Activated CD4-positive, alpha-beta T cell treated with anti-CD3 and anti-CD28 coated beads for 1 hour (primary cell): ENCODE measurements around the gene CD47.

Experiments
- DNase-seq: peaks from one replicate; pipeline ENCODE4 v3.0.0-alpha.2; 2020

CD47 gene

DNA sequence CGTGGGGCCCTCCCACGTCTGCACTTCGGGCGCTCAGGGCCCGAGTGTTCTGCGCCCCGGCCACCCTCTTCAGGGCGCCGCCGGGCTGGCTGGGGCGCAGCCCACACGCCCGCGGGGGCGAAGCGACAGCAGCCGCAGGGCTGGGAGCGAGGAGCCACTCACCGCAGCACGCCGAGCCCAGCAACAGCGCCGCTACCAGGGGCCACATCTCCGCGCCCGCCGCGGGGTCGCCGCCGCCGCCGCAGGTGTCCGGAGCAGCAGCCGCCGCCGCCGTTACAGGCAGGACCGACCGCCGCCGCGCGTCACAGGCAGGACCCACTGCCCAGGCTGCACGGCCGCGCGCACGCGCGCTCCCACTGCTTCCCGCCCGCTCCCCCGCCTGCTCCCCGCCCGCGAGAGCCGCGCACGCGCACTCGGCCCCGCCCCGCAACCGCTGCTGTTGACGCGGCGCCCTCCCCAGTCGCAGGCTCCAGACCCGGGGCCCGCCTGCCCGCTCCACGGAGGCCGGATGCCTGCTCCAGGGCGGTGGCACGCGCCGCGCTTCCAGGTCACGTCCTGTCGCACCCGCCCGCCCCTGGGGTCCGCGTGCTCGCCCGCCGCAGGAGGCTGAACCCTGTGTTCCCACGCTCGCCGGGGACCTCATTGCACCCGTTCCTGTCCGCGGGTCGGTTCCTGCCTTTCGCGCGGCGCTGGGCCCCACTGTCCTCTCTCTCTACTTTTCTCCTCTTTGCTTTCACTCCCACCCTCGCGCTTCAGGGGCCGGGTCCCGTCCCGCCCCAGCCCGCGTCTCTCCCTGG, at the start of gene CD47:
Gene CD47 (minus strand): TSS at position 331 of the 797 bp plus-strand sequence. CDS start 123 bp downstream, at position 208.
- DNase-seq, result peak; percentile 93

DNA sequence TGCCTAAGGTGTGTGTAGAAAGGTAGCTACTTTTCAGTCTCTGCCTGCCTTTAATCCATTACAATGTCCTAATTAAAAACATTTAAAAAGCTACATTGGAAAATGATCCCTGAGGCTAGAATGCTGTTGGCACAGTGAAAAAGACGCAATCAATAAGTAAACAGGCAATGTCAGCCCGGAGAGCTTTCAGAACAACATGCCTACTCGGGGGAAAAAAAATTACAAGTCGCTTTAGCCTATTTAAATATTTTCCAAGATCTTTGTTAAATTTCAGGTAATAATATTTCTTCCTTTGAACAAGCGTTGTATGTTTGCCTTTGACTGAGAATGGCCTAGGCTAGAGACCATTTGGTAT, 46.6 kb upstream of the CD47 start:
- no peak for DNase-seq

DNA sequence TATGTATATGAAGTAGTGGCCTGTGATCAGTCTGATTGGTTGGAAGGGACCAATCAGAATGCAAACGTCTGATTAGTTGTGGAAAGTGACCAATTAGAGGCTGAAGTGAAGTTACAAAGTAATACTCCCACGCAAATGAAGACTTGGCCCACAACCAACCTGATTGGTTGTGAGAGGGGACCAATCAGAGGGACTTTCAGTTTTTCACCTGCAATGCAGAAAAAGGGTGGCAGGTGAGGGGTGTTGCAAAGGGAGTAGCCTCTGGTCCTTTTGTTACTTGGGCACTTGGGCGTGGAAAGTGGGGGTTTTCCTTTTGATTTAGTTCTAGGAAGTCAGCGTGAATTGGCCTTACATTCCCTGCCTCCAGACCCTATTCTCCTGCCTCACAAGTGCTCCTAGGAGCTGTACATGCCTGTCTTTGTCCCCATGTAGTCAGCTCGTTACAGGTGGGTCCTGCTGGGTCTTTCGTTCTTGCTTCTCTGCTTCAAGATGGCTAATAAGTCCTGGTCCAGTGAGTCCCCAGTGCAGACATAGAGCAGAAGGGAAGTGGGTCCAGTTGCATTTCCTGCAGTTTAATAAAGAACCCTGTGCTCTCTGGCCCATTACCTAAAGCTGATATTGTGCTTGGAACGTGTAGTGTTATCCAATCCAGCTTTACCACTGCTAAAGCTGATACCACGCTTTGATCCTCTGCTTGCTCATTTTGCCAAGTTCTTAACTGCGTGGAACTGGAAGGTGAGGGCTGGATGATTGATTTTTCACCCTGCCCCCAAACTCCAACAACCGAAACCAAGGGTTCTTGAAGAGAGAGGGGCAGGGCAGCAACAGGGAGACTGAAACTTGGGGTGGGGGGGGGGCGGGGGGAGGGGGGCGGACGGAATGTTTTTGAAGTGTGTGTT, 46.0 kb upstream of the CD47 start:
- DNase-seq, result no peak

GRCh38 chr3:108134555-108134880, 43.7 kb upstream of the CD47 start:
- no peak for DNase-seq

- DNase-seq, result no peak
Measured at GRCh38 chr3:108133858-108134554, 43.2 kb upstream of the CD47 start.

DNA sequence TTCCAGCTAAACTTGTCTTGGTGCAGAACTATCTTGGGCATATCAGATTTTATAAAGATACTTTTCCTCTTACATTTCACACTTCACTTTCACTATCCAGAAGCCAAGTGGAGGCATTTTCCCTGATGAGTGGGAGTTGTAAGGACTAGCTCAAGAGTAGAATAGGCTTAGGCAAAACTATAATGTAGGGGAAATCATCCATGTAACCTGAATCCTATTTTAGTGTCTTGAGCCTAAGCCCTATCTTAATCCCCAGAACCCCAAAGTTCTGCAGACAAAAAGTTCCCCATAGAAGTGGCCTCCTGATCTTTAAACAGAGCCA, 42.2 kb upstream of the CD47 start:
- DNase-seq, result no peak

GRCh38 chr3:108131475-108132134, 40.8 kb upstream of the CD47 start:
- DNase-seq, result no peak

DNA sequence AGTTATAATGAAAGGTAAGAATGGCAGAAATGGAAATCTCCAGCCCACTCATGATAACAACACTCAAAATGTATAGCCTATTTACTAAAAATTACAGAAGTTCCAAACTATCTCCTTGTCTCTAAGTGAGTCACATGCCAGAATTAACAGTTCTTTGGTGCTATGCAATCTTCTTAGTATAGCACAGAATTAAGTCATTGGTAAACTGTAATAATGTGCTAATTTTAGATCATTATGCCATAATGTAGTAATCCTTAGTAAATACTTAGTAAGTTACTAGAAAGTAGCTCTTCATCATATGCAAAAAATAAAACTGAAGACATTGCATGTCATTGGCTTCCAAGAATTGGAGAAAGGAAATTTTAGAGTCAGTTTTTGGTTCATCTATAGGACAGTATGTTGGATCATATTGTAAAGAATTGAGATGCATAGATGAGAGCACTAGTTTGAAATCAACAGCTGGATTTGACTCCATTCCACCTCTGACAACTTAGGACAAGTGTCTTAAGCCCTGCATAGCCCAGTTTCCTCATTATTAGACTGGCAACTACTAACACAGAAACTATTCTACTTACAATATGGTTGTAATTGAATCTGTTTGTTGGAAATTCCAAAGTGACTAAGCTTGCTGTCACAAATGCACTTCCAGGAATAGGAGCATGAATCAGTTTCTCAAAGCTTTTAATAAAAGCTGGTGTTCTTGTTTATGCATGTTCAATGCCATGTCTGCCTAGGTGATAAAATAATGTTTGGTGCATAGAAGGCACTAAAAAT, 40.1 kb upstream of the CD47 start:
- DNase-seq, result no peak

- DNase-seq, result no peak
Measured at GRCh38 chr3:108130236-108130635, 39.4 kb upstream of the CD47 start.

DNA sequence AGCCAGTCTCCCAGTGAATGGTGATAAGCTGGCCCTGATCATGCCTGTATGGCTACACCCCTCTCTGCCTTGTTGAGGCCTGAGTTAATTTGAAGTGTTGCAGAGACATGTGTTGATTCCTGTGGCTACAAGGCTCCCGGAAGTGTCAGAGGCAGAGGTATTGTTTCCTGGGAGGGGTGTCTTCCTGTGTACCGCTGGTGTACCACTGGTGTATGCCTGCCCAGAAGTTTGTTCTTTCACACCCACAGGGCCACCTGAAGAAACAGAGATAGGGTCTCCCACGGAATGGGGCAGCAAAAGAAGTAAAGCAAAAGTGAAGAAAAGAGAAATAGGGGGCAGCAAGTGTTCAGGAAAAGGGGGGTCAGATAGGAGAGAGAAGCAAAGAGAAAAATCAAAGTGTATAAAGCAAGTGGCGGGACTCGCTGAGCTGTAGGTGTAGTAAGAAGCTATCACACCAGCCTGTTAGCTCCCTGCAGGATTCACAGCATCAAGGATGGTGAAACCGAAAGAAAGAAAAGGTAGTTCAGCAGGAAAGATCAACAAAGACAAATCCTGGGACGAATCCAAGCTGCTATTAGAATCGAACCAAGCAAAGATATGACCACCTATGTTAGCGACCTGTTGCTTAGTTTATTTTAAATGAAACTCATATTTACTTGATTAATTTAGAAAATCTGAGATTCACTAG, 36.6 kb upstream of the CD47 start:
- DNase-seq, result peak; percentile 43

DNA sequence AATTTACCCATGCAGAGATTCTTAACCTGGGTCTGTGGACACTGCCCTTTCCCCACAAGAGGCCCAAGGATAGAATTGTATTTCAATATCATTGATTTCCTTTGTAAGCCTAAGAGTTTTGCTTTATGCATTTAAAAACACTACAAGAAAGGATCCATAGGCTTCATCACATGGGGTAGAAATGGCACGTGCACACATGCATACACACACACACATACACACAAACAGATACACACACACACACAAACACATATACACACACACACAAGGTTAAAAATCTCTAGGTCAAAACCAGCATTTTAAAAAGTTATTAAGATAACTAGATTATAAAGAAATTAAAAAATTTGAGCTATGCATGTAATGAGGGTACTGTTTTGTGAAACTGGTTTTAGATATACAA, 35.5 kb upstream of the CD47 start:
- no peak for DNase-seq

- peak; percentile 36 for DNase-seq
Measured at GRCh38 chr3:108125550-108126071, 34.8 kb upstream of the CD47 start.

DNA sequence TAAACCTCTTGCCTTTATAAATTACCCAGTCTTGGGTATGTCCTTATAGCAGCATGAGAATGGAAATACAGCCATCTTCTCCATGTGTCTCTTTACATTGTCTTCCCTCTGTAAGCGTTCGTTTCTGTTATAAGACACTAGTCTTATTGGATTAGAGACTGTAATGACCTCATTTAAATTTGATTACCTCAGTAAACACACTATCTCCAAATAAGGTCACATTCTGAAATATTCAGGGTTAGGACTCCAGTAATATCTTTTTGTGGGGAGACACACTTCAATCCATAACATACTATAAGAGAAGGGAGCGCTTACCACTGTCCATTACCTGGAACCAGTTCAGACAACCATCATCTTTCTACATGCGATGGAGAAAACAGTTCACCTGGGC, 34.3 kb upstream of the CD47 start:
- DNase-seq, result no peak

DNA sequence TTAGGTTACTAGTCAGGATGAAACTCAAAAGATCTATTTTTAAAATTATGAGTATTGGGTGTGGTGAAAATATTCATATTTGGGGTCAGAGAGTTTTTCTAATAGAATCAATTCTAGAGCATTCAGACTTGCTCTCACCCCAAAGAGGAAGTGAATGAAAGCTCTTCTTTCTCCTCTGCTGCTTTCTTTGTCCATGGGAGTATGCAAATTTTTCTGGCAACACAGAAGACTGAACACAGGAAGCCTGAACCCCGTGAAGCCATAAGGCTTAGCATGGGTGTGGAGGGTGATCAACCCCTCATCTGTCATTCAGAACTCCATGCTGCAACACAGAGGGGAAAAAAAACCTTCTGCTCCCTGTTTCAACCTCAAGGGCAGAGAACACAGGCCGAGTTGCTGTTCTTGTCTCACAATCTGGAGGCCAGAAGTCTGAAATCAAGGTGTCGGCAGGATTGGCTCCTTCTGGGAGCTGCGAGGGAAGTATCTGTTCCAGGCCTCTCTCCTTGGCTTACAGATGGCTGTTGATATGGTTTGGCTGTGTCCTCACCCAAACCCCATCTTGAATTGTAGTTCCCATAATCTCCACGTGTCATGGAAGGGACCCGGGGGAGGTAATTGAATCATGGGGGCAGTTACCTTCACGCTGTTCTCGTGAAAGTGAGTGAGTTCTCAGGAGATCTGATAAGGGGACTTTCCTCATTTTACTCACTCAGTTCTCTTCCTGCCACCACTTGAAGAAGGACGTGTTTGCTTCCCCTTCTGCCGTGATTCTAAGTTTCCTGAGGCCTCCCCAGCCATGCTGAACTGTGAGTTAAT, 33.7 kb upstream of the CD47 start:
- peak; percentile 55 for DNase-seq

- no peak for DNase-seq
Measured at GRCh38 chr3:108123326-108123725, 32.5 kb upstream of the CD47 start.

- no peak for DNase-seq
Measured at GRCh38 chr3:108122276-108122675, 31.4 kb upstream of the CD47 start.

- no peak for DNase-seq
Measured at GRCh38 chr3:108119398-108120104, 28.7 kb upstream of the CD47 start.

DNA sequence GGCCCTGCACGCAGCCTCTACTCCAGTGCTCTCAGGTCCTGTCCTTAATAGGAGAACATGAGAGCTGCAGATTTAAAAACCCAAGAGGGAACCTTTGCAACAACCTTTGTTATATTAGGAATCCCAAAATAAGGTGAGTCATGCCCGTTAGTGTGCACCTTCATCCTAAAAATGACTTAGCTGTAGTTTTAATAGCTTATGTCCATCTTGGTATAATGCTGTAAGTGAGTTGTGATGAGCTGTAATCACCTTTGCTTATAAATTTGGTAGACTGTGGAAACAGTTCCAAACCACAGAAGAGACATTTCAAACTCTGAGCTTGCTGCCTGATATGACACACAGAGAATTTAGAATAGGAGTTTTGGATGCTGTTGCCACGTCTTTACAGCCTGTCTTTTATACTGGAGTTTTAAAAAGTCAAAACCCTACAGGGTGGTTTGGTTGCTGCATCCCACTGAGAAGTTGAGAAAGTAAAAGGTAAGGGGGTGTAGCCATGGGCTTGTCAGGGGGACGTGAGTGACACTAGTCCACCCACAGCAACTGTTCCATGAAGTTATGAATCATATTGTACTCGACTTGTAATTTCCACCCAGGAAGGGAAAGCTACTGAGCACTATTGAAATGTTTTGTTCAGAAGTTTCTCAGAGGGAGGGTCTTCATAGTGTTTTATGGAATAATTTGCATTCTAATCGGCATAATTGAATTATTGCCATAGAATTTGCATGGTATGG, 27.4 kb upstream of the CD47 start:
- no peak for DNase-seq

DNA sequence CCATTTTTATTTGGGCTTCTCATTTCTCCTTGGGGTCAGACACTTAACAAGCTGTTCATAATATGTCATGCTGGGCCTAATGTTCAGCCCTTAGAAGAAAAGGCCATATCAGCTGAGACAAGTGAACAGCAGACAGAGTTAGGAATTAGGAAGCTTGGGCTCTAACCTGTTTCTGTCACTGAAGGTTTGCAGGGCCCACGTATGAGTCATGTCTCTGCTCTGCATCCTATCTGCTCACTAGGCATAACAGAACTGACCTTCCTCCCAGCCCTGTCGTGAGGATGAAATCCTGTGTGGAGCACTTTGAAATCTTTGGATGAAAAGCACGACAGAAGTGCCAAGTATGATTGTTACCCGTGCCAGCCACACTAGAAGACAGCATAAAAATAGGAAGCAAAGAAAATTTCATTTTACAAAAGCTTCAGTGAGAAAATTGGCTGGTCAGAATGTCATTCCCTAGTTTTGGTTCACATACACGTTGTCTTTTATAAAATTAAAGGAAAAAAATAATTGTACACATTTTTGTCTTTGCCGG, 26.5 kb upstream of the CD47 start:
- DNase-seq, result no peak
